HG02870 (cell line): ENCODE data around the gene PEF1.

Experiments used
- ATAC-seq: cut with Tn5 transposase; IDR thresholded peaks from one replicate; pipeline ENCODE4 v1.9.1; 2021; ENCODE audit warnings: mild to moderate bottlenecking, moderate library complexity; ENCODE audit not compliant: unreplicated experiment

PEF1 gene

DNA sequence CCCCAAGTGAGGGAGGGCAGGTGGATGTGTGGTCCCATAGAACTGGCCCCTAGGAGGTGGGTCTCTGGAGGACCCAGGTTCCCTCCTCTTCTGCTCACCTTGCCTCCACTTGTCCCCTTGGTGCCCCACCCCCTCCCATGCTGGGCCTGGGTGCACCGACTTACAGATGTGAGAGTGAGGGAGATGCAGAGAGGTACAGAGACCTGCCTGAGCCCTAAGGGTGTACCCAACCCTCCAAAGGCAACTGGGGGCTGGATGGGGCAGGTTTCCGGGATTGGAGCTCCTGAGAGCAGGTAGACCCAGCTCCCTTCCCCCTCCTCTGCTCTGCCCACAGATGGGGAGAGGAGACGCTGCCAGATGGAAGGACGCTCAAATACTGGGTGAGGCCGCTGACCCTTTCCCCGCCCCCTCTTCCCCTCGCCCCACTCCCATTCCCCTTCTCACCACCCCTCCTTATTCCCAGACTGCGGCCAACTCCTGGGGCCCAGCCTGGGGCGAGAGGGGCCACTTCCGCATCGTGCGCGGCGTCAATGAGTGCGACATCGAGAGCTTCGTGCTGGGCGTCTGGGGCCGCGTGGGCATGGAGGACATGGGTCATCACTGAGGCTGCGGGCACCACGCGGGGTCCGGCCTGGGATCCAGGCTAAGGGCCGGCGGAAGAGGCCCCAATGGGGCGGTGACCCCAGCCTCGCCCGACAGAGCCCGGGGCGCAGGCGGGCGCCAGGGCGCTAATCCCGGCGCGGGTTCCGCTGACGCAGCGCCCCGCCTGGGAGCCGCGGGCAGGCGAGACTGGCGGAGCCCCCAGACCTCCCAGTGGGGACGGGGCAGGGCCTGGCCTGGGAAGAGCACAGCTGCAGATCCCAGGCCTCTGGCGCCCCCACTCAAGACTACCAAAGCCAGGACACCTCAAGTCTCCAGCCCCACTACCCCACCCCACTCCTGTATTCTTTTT, 58.0 kb downstream of the PEF1 start:
- no peak for ATAC-seq

DNA sequence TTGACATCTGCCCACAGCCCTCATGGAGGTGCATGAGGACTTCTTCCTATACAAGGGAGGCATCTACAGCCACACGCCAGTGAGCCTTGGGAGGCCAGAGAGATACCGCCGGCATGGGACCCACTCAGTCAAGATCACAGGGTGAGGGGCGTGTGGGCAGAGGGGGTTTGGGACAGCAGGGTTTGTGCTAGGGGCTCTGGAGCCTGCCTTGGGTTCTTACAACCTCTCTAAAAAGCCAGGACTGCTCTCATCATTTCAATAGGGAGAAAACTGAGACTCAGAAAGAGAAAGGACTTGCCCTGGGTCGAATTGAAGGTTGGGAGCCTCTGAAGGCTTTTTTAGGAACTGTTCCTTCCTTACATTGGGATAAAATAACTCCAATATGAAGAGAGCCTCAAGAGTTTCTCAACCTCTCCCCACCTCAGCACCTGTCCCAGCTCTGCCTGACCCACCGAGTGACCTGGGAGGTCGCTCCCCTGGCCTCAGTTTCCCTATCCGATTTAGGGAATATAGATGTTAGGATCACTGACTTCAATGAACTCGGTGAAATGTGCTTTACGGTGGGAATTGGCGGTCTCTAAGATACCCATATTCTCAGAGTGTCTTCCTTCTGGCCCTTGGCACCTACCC, 58.8 kb downstream of the PEF1 start:
- no peak for ATAC-seq

DNA sequence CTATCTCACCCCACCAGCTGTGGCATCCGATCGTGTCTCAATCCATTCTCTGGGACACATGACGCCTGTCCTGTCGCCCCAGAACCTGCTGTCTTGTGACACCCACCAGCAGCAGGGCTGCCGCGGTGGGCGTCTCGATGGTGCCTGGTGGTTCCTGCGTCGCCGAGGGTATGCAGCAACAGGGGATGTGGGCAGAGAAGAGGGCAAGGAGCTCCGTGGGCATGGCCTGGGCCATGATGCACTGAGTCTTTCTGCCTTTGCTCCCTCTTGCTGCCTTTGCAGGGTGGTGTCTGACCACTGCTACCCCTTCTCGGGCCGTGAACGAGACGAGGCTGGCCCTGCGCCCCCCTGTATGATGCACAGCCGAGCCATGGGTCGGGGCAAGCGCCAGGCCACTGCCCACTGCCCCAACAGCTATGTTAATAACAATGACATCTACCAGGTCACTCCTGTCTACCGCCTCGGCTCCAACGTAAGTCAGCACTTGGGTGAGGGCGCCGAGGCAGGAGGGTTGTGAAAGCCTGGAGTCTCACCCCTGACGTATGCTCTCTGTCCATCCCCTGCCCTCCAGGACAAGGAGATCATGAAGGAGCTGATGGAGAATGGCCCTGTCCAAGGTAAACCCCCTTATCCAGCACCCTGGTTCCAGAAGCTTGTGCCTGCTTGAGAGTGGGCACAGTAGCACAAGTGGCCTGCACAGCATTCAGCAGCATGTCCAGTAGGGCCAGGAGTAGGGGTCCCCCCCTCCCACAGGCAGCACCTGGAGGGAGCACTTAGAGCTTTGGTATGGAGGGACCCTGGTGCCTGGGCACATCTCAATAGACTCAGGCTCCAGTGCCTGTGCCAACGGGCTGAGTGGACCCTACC, 59.6 kb downstream of the PEF1 start:
- ATAC-seq: no peak

DNA sequence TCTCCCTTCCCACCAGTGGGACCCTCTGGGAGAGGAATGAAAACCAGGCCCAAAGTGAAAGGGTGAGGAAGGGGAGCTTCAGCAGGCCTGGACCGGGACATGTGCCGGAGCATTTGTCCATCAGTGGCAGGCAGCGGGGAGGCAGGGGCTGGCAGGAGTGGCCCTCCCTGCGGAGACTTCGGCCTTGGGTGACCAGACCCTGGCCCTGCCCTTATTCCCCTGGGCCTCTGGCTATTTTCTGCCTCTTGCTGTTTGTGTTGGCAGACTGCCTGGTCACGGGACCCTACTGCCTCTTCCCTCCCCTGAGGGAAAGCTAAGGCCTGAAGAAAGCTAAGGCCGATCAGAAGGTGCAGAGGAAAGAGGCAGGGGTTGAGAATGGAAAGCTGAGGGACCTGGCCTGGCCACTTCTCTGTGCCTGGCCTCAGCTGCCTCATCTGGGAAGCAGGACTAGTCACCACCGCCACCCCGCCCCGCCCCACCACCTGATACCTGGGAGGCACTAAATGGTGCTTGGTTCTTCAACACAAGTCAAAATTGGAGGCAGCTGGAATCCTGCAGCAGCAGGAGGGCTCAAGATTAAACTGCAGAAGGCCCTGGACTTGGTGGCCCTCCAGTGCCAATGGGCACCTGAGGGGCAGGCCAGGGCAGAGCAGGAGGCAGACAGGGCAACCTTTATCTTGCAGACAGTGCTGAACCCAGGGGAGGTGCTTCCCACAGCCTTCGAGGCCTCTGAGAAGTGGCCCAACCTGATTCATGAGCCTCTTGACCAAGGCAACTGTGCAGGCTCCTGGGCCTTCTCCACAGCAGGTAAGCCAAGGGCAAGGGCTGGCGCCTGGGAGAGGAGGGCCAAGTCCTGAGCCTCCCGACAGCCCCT, 60.4 kb downstream of the PEF1 start:
- ATAC-seq: no peak

- no peak for ATAC-seq
Measured at GRCh38 chr1:31583082-31583994, 61.3 kb downstream of the PEF1 start.

DNA sequence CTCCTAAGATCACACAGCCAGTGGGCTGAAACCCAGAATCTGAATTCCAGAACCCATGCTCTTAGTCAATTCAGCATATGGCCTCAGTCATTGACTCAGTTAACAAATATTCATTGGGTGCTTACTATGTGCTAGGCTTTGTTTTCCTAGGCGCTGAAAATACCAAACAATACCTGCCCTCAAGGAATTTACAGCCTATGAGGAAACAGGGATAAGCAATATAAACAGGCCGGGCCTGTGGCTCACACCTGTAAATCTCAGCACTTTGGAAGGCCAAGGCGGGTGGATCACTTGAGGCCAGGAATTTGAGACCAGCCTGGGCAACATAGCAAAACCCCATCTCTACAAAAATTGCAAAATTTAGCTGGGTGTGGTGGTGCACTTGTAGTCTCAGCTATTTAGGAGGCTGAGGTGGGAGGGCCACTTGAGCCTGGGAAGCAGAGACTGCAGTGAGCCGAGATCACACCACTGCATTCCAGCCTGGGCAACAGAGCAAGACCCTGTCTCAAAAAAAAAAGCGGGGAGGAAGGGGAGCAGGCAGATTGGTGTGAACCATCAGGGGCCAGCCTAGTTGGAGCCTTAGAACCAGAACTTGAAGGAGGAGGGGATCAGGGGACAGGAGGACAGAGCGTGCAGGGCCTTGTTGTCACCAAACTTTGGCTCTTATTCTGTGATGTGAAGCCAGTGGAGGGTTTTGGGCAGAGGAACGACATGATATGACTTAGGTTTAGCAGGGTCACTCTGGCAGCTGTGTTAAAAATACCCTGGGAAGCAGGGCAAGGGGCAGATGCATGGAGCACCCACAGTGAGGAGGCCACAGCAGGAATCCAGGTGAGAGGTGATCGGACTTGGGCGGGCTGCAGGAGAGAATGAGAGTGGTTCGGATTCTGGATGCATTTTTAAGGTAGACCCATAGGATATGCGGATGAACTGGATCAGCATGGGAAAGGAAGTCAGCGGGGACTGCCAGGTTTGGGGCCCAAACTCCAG, 62.6 kb downstream of the PEF1 start:
- ATAC-seq: no peak

DNA sequence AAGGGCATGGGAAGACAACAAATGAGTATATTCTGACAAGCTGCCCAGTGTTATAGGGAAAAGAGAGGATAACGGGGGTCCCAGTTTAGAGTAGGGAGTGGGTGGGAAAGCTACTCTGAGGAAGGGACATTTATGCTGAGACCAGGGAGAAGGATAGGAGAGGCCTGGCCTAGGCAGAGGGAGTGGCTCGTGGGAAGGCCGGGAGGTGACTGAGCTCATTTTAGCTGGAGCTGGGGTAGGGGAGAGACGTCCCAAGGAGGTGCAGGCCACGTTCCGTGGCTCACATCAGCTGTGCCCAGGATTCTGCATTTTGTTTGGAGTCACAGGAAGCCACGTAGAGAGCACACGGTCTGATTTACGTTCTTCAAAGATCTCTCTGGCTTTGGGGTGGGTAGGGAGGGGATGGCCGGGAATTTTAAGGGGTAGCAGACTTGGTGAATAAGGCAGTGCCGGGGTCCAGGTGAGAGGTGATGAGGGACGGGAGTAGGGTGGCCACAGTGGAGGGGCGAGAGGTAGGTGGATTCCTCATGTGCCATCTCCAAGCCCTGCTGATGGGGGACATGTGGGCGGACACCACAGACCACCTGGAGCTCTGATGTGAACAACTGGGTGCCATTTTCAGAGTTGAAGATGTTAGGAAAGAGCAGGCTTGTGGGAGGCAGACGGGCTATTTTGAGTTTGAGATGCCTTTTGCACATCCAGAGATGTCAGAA, 63.6 kb downstream of the PEF1 start:
- ATAC-seq: no peak

DNA sequence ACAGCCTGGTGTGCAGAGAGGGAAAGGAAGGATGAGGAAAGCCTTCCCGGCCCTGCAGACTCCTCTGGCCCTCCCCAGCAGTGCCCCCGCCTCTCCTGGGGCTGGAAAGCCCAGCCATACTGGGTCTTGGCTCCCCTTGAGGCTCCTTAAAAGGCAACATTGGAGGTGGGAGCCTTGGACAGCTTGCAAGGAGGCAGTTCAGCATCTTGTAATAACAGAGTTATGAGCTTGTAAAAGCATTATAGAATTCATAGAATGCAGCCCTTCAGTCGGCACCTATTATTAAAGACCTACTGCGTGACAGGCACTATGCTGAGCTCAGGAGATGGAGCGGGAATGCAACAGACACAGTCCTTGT, 64.2 kb downstream of the PEF1 start:
- no peak for ATAC-seq
